WERI-Rb-1 (cell line): ENCODE measurements around the gene ZFHX3.

ENCODE experiments used
- DNase-seq: peaks from one replicate; pipeline ENCODE4 v3.0.0-alpha.2; 2020
- H3K27ac ChIP-seq: fragments of 250-450 bp; sonication (Bioruptor Pico); 2 replicates; pipeline ENCODE4 v1.5.1; 2020; ENCODE audit warnings: mild to moderate bottlenecking, moderate library complexity
- H3K27me3 ChIP-seq: fragments of 250-450 bp; sonication (Bioruptor Pico); 2 replicates; pipeline ENCODE4 v1.5.1; 2021; ENCODE audit warnings: mild to moderate bottlenecking, low read depth, moderate library complexity; ENCODE audit not compliant: insufficient read depth, severe bottlenecking
- H3K36me3 ChIP-seq: fragments of 250-450 bp; sonication (Bioruptor Pico); 2 replicates; pipeline ENCODE4 v1.5.1; 2020; ENCODE audit warnings: mild to moderate bottlenecking, moderate library complexity
- H3K4me3 ChIP-seq: 2 replicates; pipeline ENCODE4 v1.5.1; 2011; ENCODE audit warnings: low read depth, mild to moderate bottlenecking, control low read depth, low read length
- H3K9me3 ChIP-seq: fragments of 250-450 bp; sonication (Bioruptor Pico); 2 replicates; pipeline ENCODE4 v1.5.1; 2021; ENCODE audit warnings: mild to moderate bottlenecking, moderate library complexity; ENCODE audit not compliant: severe bottlenecking
- CTCF ChIP-seq: IDR thresholded peaks from 2 replicates; pipeline ENCODE4 v1.5.1; 2011; ENCODE audit warnings: low read depth, mild to moderate bottlenecking, control low read depth, inconsistent platforms, low read length

ZFHX3 gene

GRCh38 chr16:72879846-72880245, 168.1 kb downstream of the ZFHX3 start:
- Histone ChIP-seq H3K27ac (no peak overlapping the region), H3K9me3 (no peaks in the 10 kb centered on the region), H3K4me3 (no peak overlapping the region), H3K27me3 (no peaks in the 10 kb centered on the region), H3K36me3 (peaks cover 9% of the 10 kb centered on the region)
- no peak for DNase-seq
- no peak for TF ChIP-seq CTCF

GRCh38 chr16:72878301-72879269, 169.3 kb downstream of the ZFHX3 start:
- H3K4me3 ChIP-seq: no peak overlapping the region
- TF ChIP-seq CTCF: no peak
- no peaks in the 10 kb centered on the region; the same call in none of the 2 replicates for H3K36me3 ChIP-seq
- no peaks in the 10 kb centered on the region for H3K27me3 ChIP-seq
- H3K27ac ChIP-seq: no peak overlapping the region
- no peak for DNase-seq
- no peaks in the 10 kb centered on the region for H3K9me3 ChIP-seq

- H3K36me3 ChIP-seq: no peaks in the 10 kb centered on the region; the same call in none of the 2 replicates
- no peaks in the 10 kb centered on the region for H3K27me3 ChIP-seq
- no peaks in the 10 kb centered on the region for H3K9me3 ChIP-seq
- TF ChIP-seq CTCF: no peak
- H3K27ac ChIP-seq: no peak overlapping the region
- no peak for DNase-seq
- H3K4me3 ChIP-seq: no peak overlapping the region
Measured at GRCh38 chr16:72877374-72878028, 170.4 kb downstream of the ZFHX3 start.

DNA sequence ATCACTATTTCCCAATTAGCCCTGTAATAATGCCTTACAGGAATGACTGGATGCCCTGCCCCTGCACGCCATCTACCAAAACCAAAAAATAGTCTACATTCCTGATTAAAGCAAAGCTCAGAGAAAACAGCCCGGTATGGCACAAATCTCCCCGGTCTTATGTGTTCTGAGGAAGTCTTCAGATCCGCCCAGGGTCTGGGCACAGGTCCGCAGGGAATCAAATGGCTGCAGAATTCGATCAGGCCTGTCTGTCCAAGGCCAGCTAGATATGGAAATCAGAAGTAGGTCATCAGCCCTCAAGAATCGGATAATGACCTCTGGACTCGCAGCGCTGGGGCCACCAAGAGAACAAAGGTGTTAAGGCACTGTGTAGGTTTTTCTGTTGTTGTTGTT, 171.0 kb downstream of the ZFHX3 start:
- no peak for DNase-seq
- H3K4me3 ChIP-seq: no peak overlapping the region
- no peak for TF ChIP-seq CTCF

DNA sequence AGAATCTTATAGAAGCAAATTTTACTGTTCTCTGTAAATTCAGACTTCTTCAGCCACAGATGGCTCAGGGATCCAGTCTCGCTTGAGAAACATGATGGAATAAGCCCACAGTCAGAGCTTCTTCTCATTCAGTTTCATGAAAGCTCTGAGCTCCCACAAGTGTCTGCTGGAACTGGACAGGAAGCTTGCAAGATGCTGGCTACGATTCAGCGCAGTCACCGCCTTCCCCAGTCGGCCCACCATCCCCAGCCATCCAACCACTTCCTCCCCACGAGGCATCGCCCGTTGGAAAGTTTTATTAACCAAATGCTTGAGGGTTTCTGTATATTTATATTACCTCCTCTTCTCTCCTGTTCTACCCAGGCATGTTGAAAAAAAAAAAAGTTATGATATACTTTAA, 171.7 kb downstream of the ZFHX3 start:
- no peaks in the 10 kb centered on the region for H3K27me3 ChIP-seq
- H3K9me3 ChIP-seq: no peaks in the 10 kb centered on the region
- no peak overlapping the region for H3K4me3 ChIP-seq
- TF ChIP-seq CTCF: no peak
- H3K27ac ChIP-seq: no peak overlapping the region
- DNase-seq: no peak
- no peaks in the 10 kb centered on the region; the same call in none of the 2 replicates for H3K36me3 ChIP-seq

More for the DNA sequence above, 171.0 kb downstream of the ZFHX3 start:
- no peaks in the 10 kb centered on the region for H3K9me3 ChIP-seq
- H3K27ac ChIP-seq: no peak overlapping the region
- no peaks in the 10 kb centered on the region for H3K27me3 ChIP-seq
- no peaks in the 10 kb centered on the region; the same call in none of the 2 replicates for H3K36me3 ChIP-seq
